Measurements from ENCODE around the gene NME3. TPM values are rescaled to one million over a fixed set of nuclear protein-coding genes. Genes with fewer than 3 reads are reported as not detected.

Gene NME3
- total RNA-seq, 1 experiment from 2014 or later: 76.9 TPM

GRCh38 chr16:1762196-1762878 lies 9.0 kb downstream of the NME3 start:
- Histone ChIP-seq H2BK5ac (ENCODE audit: insufficient read length, low read length) (no peak overlapping the region), H3K23me2 (ENCODE audit: insufficient read length, low read depth, low read length, poor library complexity, severe bottlenecking) (peaks cover 3% of the 10 kb centered on the region), H4K91ac (ENCODE audit: insufficient read length, low read depth, low read length) (no peak overlapping the region), H3K79me1 (ENCODE audit: insufficient read depth, low read depth, low read length, poor library complexity, severe bottlenecking) (no peaks in the 10 kb centered on the region), H3K4ac (ENCODE audit: low read depth, low read length) (no peak overlapping the region), H4K8ac (replicated peaks; ENCODE audit: insufficient read length, low read depth, low read length) (no peak overlapping the region), H3K14ac (ENCODE audit: insufficient read depth, low read length) (no peak overlapping the region), H3K4me1 (ENCODE audit: insufficient read depth, low read length) (no peaks in the 10 kb centered on the region), H3K4me2 (ENCODE audit: insufficient read depth, insufficient read length, low read length) (no peak overlapping the region), H3K56ac (ENCODE audit: insufficient read length, low read depth, low read length) (no peak overlapping the region), H2BK15ac (ENCODE audit: low read depth, low read length) (no peak overlapping the region), H2AFZ (ENCODE audit: low read length) (no peak overlapping the region), H3K9me3 (ENCODE audit: control insufficient read depth, low read depth, low read length) (no peaks in the 10 kb centered on the region), H2BK12ac (ENCODE audit: insufficient read length, low read depth, low read length) (no peak overlapping the region), H3K27ac (ENCODE audit: insufficient read length, low read depth, low read length) (no peak overlapping the region), H3K23ac (ENCODE audit: insufficient read length, low read depth, low read length) (no peak overlapping the region), H2BK120ac (ENCODE audit: low read depth, low read length, poor library complexity, severe bottlenecking) (no peak overlapping the region), H2BK20ac (ENCODE audit: low read depth, low read length, poor library complexity, severe bottlenecking) (no peak overlapping the region), H3K27me3 (ENCODE audit: insufficient read depth, low read length) (no peaks in the 10 kb centered on the region), H3K79me2 (ENCODE audit: insufficient read depth, low read length) (no peaks in the 10 kb centered on the region), H3T11ph (ENCODE audit: low read length) (no peak overlapping the region), H4K5ac (ENCODE audit: insufficient read length, low read depth, low read length) (no peak overlapping the region), H2AK5ac (ENCODE audit: insufficient read length, low read length) (no peak overlapping the region), H4K20me1 (ENCODE audit: control insufficient read depth, insufficient read depth, insufficient read length) (no peaks in the 10 kb centered on the region), H3K9ac (ENCODE audit: extremely low read depth, insufficient read length, low read length) (no peak overlapping the region), H3K18ac (ENCODE audit: insufficient read length, low read depth, low read length) (no peak overlapping the region)
- whole genome bisulfite sequencing (ENCODE audit: extremely low coverage, insufficient read length, low lambda C conversion rate): no CpG with 5 or more reads among the region's 30 CpGs
- Mint-ChIP-seq H3K4me1 (no peaks in the 10 kb centered on the region), H3K4me3 (no peak overlapping the region; a peak in 1 of 5 replicates), H3K27me3 (ENCODE audit: low read depth) (no peaks in the 10 kb centered on the region), H3K36me3 (ENCODE audit: insufficient read depth in 1 of 3, low read depth in 3 of 3) (peaks cover 7 to 28% (median 16%) of the 10 kb centered on the region in 3 experiments; a peak in 6 of 7 replicates), H3K9me3 (no peaks in the 10 kb centered on the region), H3K27ac (no peak overlapping the region; a peak in 1 of 7 replicates)
- DNase-seq: no peak
- TF ChIP-seq, protein P1, sequence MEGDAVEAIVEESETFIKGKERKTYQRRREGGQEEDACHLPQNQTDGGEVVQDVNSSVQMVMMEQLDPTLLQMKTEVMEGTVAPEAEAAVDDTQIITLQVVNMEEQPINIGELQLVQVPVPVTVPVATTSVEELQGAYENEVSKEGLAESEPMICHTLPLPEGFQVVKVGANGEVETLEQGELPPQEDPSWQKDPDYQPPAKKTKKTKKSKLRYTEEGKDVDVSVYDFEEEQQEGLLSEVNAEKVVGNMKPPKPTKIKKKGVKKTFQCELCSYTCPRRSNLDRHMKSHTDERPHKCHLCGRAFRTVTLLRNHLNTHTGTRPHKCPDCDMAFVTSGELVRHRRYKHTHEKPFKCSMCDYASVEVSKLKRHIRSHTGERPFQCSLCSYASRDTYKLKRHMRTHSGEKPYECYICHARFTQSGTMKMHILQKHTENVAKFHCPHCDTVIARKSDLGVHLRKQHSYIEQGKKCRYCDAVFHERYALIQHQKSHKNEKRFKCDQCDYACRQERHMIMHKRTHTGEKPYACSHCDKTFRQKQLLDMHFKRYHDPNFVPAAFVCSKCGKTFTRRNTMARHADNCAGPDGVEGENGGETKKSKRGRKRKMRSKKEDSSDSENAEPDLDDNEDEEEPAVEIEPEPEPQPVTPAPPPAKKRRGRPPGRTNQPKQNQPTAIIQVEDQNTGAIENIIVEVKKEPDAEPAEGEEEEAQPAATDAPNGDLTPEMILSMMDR (conservative IDR thresholded peaks at IDR 0.05): no peak

Measured in H9 (cell line).